HEK293 (cell line): ENCODE data around the gene ACKR4.

Source experiments
- CTCF ChIA-PET: fragments of 350-600 bp; formaldehyde crosslinking; extraction: SDS; loops from one replicate; lab custom pipeline; 2021; ENCODE audit warnings: antibody characterized with exemption; lab: Yijun Ruan, JAX
- POLR2A ChIA-PET: fragments of 300-600 bp; formaldehyde crosslinking; extraction: SDS; loops from one replicate; lab custom pipeline; 2020; ENCODE audit warnings: antibody characterized with exemption, inconsistent platforms; lab: Yijun Ruan, JAX
- H3K27ac ChIP-seq: fragments of 200-500 bp; sonication (Bioruptor generic); 2 replicates; pipeline ENCODE4 v1.5.1; 2014; ENCODE audit warnings: low read depth, low read length, control low read depth, inconsistent platforms; ENCODE audit errors: extremely low read depth
- H3K36me3 ChIP-seq, 2 experiments: fragments of 200-500 bp in 1 of 2; sonication (Bioruptor generic) in 1 of 2; 1 replicate in 1 of 2; 2 replicates in 1 of 2; pipeline ENCODE4 v1.5.1; 2014 to 2017; ENCODE audit warnings: inconsistent platforms in 2 of 2, low read length in 2 of 2; ENCODE audit not compliant: control insufficient read depth in 2 of 2, insufficient read depth in 1 of 2
- H3K4me1 ChIP-seq: fragments of 200-500 bp; sonication (Bioruptor generic); 2 replicates; pipeline ENCODE4 v1.5.1; 2014; ENCODE audit warnings: mild to moderate bottlenecking, low read length, inconsistent platforms; ENCODE audit not compliant: control insufficient read depth, insufficient read depth
- H3K4me3 ChIP-seq: 2 replicates; pipeline ENCODE4 v1.5.1; 2011; ENCODE audit warnings: low read depth, mild to moderate bottlenecking, control low read depth, low read length, moderate library complexity
- H3K9me3 ChIP-seq: fragments of 200-500 bp; sonication (Bioruptor generic); 2 replicates; pipeline ENCODE4 v1.5.1; 2014; ENCODE audit warnings: low read depth, low read length, inconsistent platforms; ENCODE audit not compliant: control insufficient read depth, insufficient read depth
- FEZF1 ChIP-seq: fragments of 450-650 bp; formaldehyde crosslinking; IDR thresholded peaks from 2 replicates; pipeline ENCODE4 v1.5.1; 2016; ENCODE audit warnings: missing biosample characterization, missing genetic modification characterization
- HOXA7 ChIP-seq: sonication (generic); formaldehyde crosslinking; IDR thresholded peaks from 2 replicates; pipeline ENCODE4 v1.8.1; 2022; ENCODE audit warnings: missing genetic modification reagents, borderline replicate concordance
- KLF7 ChIP-seq: fragments of 450-650 bp; formaldehyde crosslinking; IDR thresholded peaks from 2 replicates; pipeline ENCODE4 v1.5.1; 2016; ENCODE audit warnings: missing biosample characterization, missing genetic modification characterization, borderline replicate concordance
- PRDM1 ChIP-seq: fragments of 450-650 bp; formaldehyde crosslinking; IDR thresholded peaks from 2 replicates; pipeline ENCODE4; 2016; ENCODE audit warnings: missing biosample characterization, missing genetic modification characterization
- TRIM28 ChIP-seq: IDR thresholded peaks from 2 replicates; pipeline ENCODE4 v1.6.1; 2011; ENCODE audit warnings: low read length, control low read depth, borderline replicate concordance
- ZBTB1 ChIP-seq: fragments of 450-650 bp; formaldehyde crosslinking; IDR thresholded peaks from 2 replicates; pipeline ENCODE4 v1.5.1; 2016; ENCODE audit warnings: missing biosample characterization, missing genetic modification characterization
- ZBTB21 ChIP-seq: fragments of 450-650 bp; formaldehyde crosslinking; IDR thresholded peaks from 2 replicates; pipeline ENCODE4 v1.5.1; 2017; ENCODE audit warnings: missing biosample characterization, missing genetic modification characterization
- ZNF169 ChIP-seq: fragments of 450-650 bp; formaldehyde crosslinking; IDR thresholded peaks from 2 replicates; pipeline ENCODE4 v1.5.1; 2016; ENCODE audit warnings: missing biosample characterization, missing genetic modification characterization
- ZNF239 ChIP-seq: fragments of 450-650 bp; formaldehyde crosslinking; IDR thresholded peaks from 2 replicates; pipeline ENCODE4 v1.5.1; 2016; ENCODE audit warnings: missing biosample characterization, missing genetic modification characterization
- ZNF335 ChIP-seq: fragments of 450-650 bp; formaldehyde crosslinking; conservative IDR thresholded peaks from 2 replicates; pipeline ENCODE4 v1.5.1; 2016; ENCODE audit warnings: missing biosample characterization, missing genetic modification characterization
- ZNF354C ChIP-seq: fragments of 450-650 bp; formaldehyde crosslinking; IDR thresholded peaks from 2 replicates; pipeline ENCODE4 v1.5.1; 2016; ENCODE audit warnings: missing biosample characterization, missing genetic modification characterization, low read depth, borderline replicate concordance
- ZNF366 ChIP-seq: fragments of 450-650 bp; formaldehyde crosslinking; conservative IDR thresholded peaks from 2 replicates; pipeline ENCODE4 v1.5.1; 2016; ENCODE audit warnings: missing biosample characterization, missing genetic modification characterization
- ZNF394 ChIP-seq: fragments of 450-650 bp; formaldehyde crosslinking; IDR thresholded peaks from 2 replicates; pipeline ENCODE4 v1.5.1; 2016; ENCODE audit warnings: missing biosample characterization, missing genetic modification characterization, mild to moderate bottlenecking, moderate library complexity, borderline replicate concordance
- ZNF530 ChIP-seq: fragments of 450-650 bp; formaldehyde crosslinking; IDR thresholded peaks from 2 replicates; pipeline ENCODE4 v1.5.1; 2016; ENCODE audit warnings: low read depth, missing biosample characterization, missing genetic modification characterization
- ZNF585B ChIP-seq: fragments of 450-650 bp; formaldehyde crosslinking; IDR thresholded peaks from 2 replicates; pipeline ENCODE4 v1.5.1; 2016; ENCODE audit warnings: missing biosample characterization, missing genetic modification characterization
- ZNF621 ChIP-seq: fragments of 450-650 bp; formaldehyde crosslinking; IDR thresholded peaks from 2 replicates; pipeline ENCODE4 v1.5.1; 2017; ENCODE audit warnings: missing biosample characterization, missing genetic modification characterization
- ZNF626 ChIP-seq: fragments of 450-650 bp; sonication (Bioruptor Pico); formaldehyde crosslinking; IDR thresholded peaks from 2 replicates; pipeline ENCODE4 v1.5.1; 2018; ENCODE audit warnings: missing biosample characterization, missing genetic modification characterization, inconsistent platforms
- ZNF658 ChIP-seq: fragments of 450-650 bp; formaldehyde crosslinking; IDR thresholded peaks from 2 replicates; pipeline ENCODE4; 2016; ENCODE audit warnings: missing biosample characterization, missing genetic modification characterization
- ZNF747 ChIP-seq: fragments of 450-650 bp; formaldehyde crosslinking; IDR thresholded peaks from 2 replicates; pipeline ENCODE4 v1.5.1; 2016; ENCODE audit warnings: missing biosample characterization, missing genetic modification characterization
- TF ChIP-seq, protein P1 (sequence below): fragments of 450-650 bp; formaldehyde crosslinking; IDR thresholded peaks from 2 replicates; pipeline ENCODE4 v1.5.1; 2016; ENCODE audit warnings: missing biosample characterization, missing genetic modification characterization
- TF ChIP-seq, protein P2 (sequence below): fragments of 450-650 bp; formaldehyde crosslinking; IDR thresholded peaks from 2 replicates; pipeline ENCODE4 v1.5.1; 2016; ENCODE audit warnings: missing biosample characterization, missing genetic modification characterization
- TF ChIP-seq, protein P3 (sequence below): fragments of 450-650 bp; formaldehyde crosslinking; IDR thresholded peaks from 2 replicates; pipeline ENCODE4 v1.5.1; 2016; ENCODE audit warnings: missing biosample characterization, missing genetic modification characterization
- TF ChIP-seq, protein P4 (sequence below): fragments of 450-650 bp; formaldehyde crosslinking; IDR thresholded peaks from 2 replicates; pipeline ENCODE4 v1.5.1; 2016; ENCODE audit warnings: missing biosample characterization, missing genetic modification characterization

The ACKR4 gene

DNA sequence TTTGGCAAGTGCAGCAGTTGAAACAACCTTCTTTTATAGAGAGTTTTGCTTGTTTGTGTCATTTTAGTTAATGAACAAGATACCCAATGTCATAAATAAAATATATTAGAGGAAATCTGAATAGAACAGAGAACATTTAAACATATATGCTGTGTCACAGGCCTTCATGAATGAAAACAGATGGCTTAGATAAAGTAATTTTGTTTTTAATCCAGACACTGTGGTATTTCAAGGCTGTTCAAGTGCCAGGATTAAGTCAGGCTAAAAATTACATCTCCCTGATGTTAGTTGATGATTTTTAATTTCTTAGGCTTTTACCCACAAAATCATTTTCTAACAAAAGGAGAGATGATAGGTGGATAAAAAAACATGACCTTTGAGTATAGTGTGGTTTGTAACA is 4.9 kb upstream of the ACKR4 start (continued):
- TF ChIP-seq ZNF394 (tag by site-specific recombination): no peak

DNA sequence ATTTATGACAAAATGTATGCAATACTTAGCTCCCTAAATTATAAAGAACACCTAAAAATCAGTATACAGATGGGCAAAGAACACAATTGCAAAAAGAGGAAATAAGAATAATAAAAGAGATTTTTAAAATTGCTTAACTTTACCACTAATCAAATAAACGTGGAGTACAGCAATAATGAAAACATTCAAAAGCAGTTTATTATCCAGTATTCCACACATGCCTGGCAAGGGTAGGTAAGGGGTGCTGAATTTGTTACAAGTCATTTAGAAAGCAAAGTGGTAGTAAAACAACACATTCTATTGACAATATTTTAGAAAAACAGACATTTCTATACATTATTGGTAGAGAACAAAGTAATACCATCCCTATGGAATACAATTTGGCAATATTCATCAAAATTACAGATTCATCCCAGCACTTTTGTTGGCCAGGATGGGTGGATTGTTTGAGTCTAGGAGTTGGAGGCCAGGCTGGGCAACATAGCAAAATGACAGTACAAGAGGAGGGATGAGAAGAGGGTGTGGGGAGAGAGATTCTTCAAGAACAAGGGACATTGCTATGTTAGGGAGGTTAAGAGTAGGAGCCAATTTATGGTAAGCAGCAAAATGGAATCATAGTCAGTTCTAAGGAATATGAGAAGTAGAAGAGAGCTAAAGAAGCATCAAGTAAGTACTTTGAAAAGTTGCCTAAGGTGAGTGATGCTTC is 3.7 kb upstream of the ACKR4 start:
- ChIA-PET POLR2A (no interaction called here), CTCF (interaction anchor here (0.7 to 1.6 kb wide), 2 partner anchors 48 to 84 kb away, joined by 3 to 4 read pairs; no protein-coding TSS in a partner anchor)
- no peak overlapping the region for H3K4me3 ChIP-seq
- TF ChIP-seq ZNF621 (tag by site-specific recombination): no peak
- TF ChIP-seq, protein P1, sequence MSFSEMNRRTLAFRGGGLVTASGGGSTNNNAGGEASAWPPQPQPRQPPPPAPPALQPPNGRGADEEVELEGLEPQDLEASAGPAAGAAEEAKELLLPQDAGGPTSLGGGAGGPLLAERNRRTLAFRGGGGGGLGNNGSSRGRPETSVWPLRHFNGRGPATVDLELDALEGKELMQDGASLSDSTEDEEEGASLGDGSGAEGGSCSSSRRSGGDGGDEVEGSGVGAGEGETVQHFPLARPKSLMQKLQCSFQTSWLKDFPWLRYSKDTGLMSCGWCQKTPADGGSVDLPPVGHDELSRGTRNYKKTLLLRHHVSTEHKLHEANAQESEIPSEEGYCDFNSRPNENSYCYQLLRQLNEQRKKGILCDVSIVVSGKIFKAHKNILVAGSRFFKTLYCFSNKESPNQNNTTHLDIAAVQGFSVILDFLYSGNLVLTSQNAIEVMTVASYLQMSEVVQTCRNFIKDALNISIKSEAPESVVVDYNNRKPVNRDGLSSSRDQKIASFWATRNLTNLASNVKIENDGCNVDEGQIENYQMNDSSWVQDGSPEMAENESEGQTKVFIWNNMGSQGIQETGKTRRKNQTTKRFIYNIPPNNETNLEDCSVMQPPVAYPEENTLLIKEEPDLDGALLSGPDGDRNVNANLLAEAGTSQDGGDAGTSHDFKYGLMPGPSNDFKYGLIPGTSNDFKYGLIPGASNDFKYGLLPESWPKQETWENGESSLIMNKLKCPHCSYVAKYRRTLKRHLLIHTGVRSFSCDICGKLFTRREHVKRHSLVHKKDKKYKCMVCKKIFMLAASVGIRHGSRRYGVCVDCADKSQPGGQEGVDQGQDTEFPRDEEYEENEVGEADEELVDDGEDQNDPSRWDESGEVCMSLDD (tag by site-specific recombination): no peak
- no peak for TF ChIP-seq TRIM28
- no peak for TF ChIP-seq ZNF747 (tag by site-specific recombination)
- no peak for TF ChIP-seq ZNF354C
- TF ChIP-seq, protein P2, sequence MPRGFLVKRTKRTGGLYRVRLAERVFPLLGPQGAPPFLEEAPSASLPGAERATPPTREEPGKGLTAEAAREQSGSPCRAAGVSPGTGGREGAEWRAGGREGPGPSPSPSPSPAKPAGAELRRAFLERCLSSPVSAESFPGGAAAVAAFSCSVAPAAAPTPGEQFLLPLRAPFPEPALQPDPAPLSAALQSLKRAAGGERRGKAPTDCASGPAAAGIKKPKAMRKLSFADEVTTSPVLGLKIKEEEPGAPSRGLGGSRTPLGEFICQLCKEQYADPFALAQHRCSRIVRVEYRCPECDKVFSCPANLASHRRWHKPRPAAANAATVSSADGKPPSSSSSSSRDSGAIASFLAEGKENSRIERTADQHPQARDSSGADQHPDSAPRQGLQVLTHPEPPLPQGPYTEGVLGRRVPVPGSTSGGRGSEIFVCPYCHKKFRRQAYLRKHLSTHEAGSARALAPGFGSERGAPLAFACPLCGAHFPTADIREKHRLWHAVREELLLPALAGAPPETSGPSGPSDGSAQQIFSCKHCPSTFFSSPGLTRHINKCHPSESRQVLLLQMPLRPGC (tag by site-specific recombination): no peak
- TF ChIP-seq ZNF366 (tag by site-specific recombination): no peak
- no peak for TF ChIP-seq ZNF335
- TF ChIP-seq HOXA7 (CRISPR knock-in tag): no peak
- TF ChIP-seq, all 188 proteins: peak for 0
- no peak overlapping the region for H3K27ac ChIP-seq
- peaks cover 0 to under 1% of the 10 kb centered on the region in 2 experiments; a peak in 1 of 3 replicates for H3K36me3 ChIP-seq
- no peaks in the 10 kb centered on the region for H3K4me1 ChIP-seq
- no peaks in the 10 kb centered on the region for H3K9me3 ChIP-seq

DNA sequence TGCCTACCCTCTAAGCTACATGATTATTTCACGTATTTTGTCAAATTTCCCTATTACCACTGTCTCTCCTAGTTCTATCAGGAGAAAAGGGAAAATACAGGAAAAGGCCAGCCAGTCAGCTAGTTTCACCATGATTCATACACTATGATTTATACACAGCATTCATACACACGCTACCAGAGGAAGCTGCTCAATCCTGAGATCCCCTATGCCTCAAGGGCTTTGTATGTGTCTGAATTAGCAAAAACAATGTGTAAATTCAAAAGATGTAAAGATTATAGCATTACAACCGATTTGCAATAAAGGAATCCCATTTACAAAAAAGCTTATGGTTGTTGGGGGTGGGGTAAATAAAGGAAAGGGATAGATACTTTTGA is 3.1 kb upstream of the ACKR4 start:
- Histone ChIP-seq H3K27ac (no peak overlapping the region), H3K4me1 (no peaks in the 10 kb centered on the region), H3K9me3 (no peaks in the 10 kb centered on the region), H3K36me3 (peaks cover 0 to 6% of the 10 kb centered on the region in 2 experiments; a peak in 1 of 3 replicates), H3K4me3 (no peak overlapping the region)
- ChIA-PET CTCF (interaction anchor here (0.7 to 1.6 kb wide), 3 partner anchors 48 to 85 kb away, joined by 3 to 4 read pairs (median 3); no protein-coding TSS in a partner anchor), POLR2A (no interaction called here)
- TF ChIP-seq ZBTB21 (tag by site-specific recombination): no peak
- TF ChIP-seq ZNF239 (tag by site-specific recombination): no peak
- TF ChIP-seq ZBTB1 (tag by site-specific recombination): no peak
- TF ChIP-seq ZNF530 (tag by site-specific recombination): no peak

DNA sequence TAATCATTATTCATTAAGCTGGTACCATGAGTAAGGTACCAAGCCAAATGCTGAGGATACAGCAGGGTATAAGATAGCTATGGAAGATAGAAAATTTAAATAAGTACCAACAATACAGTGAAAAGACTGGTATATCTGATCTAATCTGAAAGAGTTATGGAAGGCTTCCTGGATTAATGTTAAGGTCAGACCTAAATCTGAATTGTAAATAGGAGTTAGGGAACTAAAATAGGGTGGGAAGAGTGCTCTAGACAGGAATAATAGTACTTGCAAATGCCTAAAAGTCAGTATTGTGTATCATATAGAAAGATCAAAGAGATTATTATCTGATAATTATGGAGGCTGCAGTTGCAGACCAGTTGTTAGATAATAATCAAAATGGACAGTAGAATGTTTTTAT is 2.6 kb upstream of the ACKR4 start:
- H3K36me3 ChIP-seq: peaks cover 0 to 7% of the 10 kb centered on the region in 2 experiments; a peak in 1 of 3 replicates
- no peaks in the 10 kb centered on the region for H3K4me1 ChIP-seq
- POLR2A ChIA-PET: no interaction called here
- H3K9me3 ChIP-seq: no peaks in the 10 kb centered on the region
- H3K27ac ChIP-seq: no peak overlapping the region
- no peak overlapping the region for H3K4me3 ChIP-seq
- CTCF ChIA-PET: interaction anchor here (1.0 to 1.6 kb wide), 2 partner anchors 47 to 59 kb away, joined by 3 read pairs; no protein-coding TSS in a partner anchor
- TF ChIP-seq ZNF626 (tag by site-specific recombination) (no peak), ZBTB21 (tag by site-specific recombination) (no peak), ZNF658 (tag by site-specific recombination) (no peak), FEZF1 (tag by site-specific recombination) (no peak), ZNF585B (tag by site-specific recombination) (no peak), KLF7 (no peak), ZNF169 (no peak), PRDM1 (tag by site-specific recombination) (no peak)
- TF ChIP-seq, protein P3, sequence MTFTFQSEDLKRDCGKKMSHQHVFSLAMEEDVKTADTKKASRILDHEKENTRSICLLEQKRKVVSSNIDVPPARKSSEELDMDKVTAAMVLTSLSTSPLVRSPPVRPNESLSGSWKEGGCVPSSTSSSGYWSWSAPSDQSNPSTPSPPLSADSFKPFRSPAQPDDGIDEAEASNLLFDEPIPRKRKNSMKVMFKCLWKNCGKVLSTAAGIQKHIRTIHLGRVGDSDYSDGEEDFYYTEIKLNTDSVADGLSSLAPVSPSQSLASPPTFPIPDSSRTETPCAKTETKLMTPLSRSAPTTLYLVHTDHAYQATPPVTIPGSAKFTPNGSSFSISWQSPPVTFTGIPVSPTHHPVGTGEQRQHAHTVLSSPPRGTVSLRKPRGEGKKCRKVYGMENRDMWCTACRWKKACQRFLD (tag by site-specific recombination): no peak
- TF ChIP-seq, protein P4, sequence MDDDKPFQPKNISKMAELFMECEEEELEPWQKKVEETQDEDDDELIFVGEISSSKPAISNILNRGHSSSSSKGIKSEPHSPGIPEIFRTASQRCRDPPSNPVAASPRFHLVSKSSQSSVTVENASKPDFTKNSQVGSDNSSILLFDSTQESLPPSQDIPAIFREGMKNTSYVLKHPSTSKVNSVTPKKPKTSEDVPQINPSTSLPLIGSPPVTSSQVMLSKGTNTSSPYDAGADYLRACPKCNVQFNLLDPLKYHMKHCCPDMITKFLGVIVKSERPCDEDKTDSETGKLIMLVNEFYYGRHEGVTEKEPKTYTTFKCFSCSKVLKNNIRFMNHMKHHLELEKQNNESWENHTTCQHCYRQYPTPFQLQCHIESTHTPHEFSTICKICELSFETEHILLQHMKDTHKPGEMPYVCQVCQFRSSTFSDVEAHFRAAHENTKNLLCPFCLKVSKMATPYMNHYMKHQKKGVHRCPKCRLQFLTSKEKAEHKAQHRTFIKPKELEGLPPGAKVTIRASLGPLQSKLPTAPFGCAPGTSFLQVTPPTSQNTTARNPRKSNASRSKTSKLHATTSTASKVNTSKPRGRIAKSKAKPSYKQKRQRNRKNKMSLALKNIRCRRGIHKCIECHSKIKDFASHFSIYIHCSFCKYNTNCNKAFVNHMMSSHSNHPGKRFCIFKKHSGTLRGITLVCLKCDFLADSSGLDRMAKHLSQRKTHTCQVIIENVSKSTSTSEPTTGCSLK (tag by site-specific recombination): no peak
